GM19372 (cell line): Measurements from ENCODE around the gene IRAK3.
"Not testable (repeated sequence)": the region's sequence is repeated elsewhere in the genome, so short reads cannot be mapped to it uniquely, and the experiment has no call there.

Experiments used
- ATAC-seq: cut with Tn5 transposase; IDR thresholded peaks from one replicate; pipeline ENCODE4 v1.9.1; 2021; ENCODE audit warnings: mild to moderate bottlenecking, low read depth, moderate library complexity; ENCODE audit not compliant: unreplicated experiment

The IRAK3 gene

DNA sequence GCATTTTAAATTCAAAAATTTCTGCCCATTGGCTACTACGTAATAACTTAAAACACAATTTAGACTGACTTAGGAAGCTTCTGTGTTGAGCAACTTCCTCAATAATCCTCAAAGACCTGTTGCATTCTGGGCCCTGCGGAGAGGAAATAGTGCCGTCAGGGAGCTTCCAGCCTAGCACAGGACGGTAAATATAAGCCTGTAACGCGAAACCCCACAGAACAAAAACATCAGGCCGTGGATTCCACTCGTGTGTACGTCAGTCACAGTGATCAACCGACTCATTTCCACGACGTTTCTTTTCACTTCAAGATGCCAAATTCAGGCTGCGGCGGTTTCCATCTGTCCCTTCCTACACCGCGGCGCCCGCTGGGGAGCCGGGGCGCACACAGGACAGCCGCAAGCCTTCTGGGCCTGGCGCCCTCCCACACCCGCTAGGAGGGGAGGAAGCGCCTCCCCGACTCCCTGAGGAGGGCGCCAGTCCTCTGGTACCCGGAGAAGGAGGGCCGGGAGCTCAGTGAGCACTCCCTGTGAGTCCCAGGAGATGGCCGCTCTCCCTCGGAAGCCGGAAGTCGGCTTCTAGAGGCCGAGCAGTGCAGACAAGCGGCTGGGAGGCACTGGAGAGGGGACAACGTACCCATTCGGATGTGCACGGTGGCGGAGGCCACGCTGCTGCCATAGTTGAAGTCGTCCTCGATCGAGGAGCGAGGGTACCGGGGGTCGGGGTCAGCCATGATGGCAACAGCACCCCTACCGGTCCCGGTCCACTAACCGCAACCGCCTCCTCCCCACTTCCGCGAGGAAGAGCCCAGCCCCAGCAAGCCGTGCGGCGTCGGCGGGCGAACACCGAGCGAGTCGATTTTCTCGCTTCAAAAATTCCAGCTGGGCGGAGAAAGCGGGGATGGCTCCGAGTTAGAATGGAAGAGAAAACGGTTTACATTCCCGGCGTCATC, 19.5 kb upstream of the IRAK3 start, which contains the start of gene TMBIM4:
Gene TMBIM4, minus strand, starts transcription at position 776 of the 950 bp plus-strand sequence. Its CDS starts 45 bp downstream, at position 731.
- peak; percentile 78 for ATAC-seq

DNA sequence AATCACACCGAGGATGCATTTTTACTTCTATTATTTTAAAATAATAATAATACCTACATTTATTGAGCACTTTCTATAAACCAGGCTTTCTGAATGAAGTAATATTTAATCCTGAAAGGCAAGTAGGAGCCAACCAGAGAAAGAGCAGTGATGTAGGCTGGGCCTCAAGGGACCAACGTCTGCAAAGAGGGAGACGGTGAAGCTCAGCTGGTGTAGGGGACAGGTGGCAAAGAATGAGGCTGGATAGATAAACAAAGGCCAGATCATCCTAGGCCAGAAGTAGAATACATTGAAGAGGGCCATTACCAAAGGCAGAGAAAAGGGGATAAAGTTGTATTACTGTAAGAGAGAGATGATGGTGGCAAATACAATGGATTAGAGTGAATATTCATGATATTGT, 18.4 kb upstream of the IRAK3 start:
- ATAC-seq: no peak

DNA sequence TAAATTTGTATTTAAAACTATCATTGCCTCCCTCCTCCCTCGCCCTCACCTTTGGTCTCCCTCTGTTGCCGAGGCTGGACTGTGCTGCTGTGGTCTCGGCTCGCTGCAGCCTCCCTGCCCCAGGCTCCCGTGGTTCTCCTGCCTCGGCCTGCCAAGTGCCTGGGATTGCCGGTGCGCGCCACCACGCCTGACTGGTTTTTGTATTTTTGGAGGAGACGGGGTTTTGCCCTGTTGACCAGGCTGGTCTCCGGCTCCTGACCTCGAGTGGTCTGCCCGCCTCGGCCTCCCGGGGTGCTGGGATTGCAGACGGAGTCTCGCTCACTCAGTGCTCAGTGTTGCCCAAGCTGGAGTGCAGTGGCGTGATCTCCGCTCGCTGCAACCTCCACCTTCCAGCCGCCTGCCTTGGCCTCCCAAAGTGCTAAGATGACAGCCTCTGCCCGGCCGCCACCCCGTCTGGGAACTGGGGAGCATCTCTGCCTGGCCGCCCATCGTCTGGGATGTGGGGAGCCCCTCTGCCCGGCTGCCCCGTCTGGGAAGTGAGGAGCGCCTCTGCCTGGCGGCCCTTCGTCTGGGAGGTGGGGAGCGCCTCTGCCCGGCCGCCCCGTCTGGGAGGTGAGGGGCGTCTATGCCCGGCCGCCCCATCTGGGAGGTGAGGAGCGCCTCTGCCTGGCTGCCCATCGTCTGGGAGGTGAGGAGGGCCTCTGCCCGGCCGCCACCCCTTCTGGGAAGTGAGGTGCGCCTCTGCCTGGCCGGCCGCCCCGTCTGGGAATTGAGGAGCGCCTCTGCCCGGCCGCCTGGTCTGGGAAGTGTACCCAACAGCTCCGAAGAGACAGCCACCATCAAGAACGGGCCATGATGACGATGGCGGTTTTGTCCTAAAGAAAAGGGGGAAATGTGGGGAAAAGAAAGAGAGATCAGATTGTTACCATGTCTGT, 14.4 kb upstream of the IRAK3 start:
- ATAC-seq: not testable (repeated sequence)

DNA sequence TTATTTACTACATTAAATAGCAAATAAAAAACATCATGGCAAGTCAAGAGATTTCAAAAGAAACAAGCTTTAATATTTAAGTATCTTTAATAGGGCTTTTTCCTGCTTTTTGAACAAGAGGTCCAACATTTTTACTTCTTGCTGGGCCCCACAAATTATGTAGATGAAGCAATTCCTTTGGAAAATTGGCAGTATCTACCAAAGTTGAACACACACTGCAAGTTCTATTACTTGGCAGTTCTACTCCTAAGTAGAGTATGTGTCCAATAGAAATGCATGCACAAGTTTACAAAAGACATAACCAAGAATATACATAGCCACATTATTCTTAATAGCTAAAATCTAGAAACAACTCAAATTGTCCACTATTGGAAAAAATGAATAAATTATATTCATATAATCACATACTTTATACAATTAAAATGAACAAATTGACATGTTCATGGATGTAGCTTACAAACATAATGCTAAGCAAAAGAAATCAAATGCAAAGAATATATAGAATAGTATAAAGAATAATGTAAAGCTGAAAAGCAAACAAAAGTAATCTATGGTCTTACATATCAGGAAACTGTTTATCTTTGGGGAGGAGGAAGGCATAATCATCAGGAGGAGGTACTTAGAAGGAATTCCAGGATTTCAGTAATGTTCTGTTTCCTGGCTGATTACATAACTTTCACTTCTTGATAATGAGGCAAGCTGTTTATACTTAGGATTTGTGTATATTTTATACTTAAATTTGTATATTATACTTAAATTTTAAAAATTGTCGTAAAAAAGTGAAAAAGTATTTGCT, 12.7 kb upstream of the IRAK3 start:
- no peak for ATAC-seq

DNA sequence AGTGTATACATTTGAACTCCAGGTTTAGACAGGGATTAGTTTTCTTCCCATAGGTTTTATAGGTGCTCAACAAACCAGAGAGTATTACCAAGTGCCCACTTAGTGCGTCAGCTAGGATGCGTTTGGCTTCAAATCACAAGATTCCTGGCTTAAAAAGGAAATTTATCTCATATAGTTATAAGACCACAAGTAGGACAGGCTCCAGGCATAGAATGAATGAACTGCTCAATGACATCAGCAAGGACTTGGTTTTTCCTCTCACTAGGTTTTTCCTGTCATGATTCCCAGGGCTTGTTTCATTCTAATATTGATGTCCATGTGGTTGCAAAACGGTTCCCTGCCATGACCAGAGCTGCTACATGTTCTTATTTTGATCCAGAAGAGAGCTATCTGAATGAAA, 6.1 kb upstream of the IRAK3 start:
- no peak for ATAC-seq

DNA sequence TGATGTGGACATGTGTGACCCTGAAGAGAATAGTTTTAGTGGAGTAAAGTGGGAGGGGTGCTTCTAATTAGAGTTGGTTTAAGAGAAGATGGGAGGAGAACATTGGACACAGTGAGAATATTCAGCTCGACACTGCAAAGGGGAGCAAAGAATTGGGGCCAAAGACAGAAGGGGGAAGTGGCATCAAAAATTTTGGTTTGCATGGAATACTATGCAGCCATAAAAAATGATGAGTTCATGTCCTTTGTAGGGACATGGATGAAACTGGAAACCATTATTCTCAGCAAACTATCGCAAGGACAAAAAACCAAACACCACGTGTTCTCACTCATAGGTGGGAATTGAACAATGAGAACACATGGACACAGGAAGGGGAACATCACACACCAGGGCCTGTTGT, 4.2 kb upstream of the IRAK3 start:
- ATAC-seq: not testable (repeated sequence)

DNA sequence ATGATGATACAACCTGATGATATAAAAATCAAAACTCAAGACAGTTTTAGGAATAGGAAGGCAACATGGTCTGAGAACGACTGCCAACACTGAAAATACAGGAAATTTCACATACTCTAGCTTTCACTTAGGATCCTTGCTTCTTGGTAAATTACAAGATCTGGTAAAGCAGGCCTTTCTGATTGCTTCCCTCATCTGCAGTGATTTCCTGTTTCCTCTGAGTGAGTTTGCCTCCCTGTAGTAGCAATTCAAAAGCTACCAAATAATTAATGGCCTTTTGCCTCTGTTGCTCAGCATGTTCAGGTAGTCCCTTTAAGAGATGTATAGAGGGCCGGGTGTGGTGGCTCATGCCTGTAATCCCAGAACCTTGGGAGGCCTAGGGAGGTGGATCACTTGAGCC, 2.0 kb upstream of the IRAK3 start:
- ATAC-seq: no peak

DNA sequence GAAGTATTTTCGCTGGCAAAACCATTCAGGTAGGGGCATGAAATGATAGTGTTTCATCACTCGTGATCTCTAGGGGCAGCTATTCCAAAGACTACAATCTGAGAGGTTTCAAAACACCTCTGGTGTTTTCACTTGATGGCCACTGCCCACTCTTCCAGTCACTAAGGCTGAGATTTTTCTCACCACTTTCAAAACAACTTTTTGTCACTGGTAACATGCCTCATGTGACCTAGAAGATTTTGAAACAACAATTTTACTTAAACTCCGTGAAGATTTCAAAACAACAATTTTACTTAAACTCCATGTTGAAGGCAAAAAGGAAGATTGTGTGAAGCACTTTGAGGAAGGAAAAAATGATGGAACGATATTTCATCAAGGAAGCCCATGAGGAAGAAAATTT, 1.2 kb upstream of the IRAK3 start:
- no peak for ATAC-seq

DNA sequence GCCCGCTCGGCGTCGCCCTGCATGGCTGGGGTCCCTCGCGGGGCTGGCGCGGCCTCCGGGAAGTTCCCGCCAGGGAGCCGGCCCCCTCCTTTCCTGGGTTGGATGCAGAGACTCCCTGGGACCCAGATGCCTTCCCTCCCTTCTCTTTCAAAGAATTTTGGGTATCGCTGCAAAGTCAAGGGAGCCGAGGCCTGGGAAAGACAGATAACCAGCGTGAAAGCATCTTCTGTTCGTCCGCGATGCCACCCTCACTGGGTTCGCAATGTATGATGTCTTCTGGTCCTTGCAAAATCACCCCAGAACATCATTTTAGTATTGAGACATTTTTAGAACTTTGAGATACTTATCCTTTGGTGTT, 451 bp downstream of the IRAK3 start:
- ATAC-seq: no peak

DNA sequence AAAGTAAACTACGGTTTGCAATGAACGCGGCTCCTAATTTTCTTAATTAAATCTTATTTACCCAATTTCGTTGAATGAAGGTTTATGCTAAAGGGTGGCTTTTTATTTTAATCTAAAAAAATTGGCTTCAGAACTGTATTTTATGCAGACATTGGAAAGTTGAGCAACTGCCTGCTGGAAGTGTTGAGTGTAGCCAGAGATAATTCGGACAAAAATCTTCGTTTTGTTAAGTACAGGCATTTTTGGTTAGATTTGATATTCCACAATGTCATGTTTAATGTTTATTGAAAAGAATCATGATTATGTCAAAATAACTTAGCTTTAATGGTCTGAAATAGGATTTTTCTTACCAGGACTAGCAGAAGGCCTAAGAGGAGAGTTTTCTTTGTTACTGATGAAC, 875 bp downstream of the IRAK3 start:
- no peak for ATAC-seq

DNA sequence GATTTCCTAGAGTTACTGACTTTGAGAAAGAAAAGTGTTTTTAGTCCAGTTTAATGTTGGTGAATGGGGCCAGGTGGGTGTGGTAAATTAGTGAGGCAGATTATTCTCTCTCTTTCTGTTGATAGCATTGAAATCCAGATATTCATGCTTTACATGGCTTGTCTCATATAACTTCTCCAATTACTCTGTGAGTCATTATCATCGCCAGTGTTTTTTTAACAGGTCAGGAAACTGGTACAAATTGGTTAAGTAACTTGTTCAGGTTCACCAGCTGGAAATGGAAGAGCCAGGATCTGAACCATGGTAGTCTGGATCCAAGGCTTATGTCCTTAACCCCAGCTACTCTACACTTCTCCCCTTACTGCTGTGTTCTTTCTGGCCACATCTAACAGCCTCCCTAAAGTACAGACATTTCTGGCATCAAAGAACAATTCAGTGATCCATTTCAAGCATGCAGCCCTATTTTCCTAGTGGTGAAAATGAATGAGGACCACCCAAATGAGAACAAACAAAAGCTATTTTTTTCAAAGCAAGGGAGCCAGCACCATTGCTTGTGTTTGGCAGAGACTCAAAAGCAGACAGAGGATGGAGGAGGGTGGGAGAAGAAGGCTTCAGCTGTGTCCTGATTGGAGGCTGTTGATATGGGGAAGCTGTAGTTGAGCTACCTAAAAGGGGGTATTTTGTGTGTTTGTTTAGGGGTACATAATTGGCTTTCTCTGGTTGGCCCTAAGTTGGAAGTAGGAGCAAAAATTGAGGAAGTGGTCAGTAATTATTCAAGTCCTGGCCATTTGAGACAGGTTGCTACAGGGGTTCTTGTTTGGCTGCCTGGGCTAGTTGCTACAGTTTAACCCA, 1.7 kb downstream of the IRAK3 start:
- peak; percentile 33 for ATAC-seq

DNA sequence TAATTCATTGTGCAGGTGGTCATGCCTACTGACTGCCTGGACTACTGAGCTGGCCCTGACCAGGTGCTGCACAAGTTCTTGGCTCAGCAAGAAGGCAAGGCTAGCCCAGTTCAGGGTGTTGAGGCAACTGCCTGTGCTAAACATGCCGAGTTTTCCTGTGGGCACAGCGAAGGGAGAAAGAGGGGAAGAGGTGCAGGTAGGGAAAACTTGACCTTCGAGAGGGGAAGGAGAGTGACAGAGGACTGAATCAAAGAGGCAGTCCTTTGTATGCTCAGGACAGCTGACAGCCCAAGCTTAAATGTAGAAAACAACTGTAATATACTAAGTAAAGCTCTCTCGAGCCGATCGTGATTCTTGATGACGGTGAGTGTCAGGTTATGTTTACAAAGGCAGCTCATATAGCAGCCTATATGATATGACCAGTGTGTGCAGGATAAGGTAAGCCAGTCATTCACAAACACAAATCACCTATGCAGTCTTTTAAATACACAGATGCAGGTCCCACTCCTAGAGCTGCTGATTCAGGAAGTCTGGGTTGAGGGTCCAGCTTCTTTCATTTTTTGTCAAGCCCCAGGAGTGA, 2.6 kb downstream of the IRAK3 start:
- ATAC-seq: no peak

DNA sequence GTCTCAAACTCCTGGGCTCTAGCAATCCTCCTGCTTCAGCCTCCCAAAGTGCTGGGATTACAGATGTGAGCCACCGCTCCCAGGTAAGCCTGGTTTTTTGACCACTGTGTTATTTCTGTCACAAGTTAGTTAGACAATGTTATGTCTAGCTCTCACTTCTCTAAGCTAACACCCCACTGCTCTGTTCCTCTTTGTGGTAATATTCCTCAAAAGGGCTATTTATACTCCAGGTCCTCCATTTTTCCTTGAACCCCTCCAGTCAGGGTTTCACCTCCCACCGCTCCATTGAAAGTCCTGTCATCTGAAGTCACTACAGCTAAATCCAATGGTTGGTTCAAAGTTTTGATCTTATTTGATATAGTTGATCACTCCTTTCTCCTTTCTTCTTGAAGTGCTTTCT, 5.1 kb downstream of the IRAK3 start:
- no peak for ATAC-seq

DNA sequence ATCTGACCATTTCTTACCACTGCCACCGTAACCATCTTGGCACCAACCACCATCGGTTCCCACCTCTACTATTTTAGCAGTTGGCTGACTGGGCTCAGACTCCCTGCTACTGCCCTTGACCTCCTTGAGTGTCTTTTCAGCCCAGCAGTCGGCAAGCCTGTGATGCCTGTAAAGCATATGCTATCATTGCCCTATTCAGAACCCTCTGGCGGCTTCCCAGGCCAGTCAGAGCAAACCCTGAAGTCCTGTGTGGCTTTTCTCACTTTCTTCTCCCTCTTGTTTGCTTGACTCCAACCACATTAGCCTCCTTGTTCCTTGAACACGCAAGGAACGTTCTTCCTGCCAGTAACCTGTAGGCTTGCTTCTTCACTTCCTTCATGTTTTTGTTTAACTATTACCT, 6.2 kb downstream of the IRAK3 start:
- ATAC-seq: no peak

DNA sequence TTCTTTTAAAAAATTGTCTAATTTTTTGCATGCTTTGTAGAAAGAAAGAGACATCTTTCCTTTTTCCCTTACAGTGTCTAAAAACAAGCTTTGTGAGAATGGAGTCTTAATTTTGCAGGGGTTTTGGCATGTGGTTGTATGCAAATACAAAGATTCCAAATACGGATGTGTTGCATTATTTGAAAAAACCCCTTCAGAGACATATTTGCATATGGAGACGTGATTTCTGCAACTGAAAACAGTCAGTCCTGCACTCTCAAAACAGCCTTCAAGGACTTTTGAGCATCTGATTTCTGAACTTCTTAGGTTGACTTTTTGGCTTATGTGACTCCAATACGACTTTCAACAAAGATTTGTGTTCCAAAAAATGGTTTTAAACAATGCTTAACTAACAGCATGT, 7.8 kb downstream of the IRAK3 start:
- ATAC-seq: peak; percentile 93

DNA sequence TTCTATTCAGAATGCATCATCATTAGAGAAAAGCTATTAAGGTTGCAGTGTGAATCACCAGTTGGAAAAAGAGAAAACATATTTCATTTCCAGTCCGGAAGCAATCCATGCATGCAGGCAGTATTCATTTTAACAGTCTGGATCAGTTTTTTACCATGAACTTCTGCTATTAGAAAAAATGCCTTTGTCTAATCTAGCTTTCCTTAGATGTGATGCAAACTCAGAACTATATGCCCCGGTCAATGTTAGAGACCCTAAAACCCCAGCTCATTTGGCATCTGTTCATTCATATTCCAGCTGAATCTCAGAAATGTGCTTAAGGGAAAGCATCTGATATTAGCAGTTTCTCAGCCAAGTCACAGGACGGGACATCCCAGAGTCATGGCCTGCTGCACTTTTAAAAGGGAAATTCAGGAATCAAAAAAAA, 8.5 kb downstream of the IRAK3 start:
- no peak for ATAC-seq

DNA sequence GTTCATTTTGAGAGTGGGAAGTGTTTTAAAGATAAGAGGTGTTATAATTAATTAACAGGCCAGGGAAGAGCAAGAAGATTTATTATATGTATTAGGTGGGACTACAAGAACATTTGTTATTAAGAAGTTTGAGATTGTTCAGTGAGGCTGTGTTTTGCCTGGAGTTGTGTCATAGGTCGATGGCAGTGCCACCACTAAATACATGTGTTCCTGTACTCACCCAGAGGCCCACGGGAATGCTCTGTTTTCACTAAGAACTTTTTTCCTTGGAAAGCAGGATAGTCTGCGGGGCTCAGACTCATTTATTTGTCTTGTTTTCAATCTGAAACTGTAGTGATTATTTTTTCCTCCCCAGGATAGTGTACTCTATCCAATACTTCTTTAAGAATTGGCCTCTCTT, 10.1 kb downstream of the IRAK3 start:
- ATAC-seq: no peak

DNA sequence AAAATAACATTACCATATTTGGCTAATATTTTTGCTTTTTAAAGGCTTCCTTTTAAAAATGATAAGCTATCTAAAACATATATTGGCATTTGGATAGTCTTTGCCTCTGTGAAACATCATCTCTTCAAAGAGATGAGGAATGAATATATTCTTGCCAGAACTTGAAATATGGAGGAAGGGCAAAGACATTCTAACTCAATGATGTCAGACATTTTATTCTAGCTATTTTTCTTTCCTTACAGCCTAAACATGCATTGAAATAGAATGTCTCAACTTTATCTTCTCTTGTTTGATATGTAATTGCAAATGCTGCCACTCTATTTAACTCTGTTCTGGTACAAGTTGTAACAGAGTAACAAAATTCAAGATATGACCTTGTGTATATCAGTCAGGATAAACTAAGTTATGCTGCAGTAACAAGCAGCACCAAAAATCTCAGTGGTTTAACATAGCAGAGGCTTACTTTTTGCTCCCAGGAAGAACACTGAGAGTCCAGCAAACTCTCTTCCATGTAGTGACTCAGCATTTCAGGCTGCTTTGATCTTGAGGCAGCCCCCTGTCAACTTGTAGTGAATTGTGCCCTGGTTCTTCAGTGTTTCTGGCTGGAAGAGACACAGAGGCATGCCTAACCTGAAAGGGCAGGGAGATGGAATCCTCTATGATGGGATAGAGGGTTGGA, 11.0 kb downstream of the IRAK3 start:
- no peak for ATAC-seq

DNA sequence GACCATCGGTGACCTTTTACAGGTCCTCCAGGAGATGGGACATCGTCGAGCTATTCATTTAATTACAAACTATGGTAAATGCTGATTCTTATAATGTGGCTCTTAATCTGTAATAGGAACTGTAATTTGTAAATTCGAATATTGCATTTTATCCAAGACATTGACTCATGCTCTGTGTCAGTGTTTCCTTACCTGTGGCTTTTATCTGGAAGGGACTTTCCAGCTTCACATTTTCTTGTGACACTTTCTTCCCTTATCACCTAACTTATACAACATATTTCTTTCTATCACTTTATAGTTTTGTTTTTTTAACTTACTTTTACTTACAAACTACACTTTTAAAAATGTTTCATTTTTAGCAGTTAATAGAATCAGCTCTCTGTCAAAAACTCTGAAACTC, 14.8 kb downstream of the IRAK3 start:
- ATAC-seq: no peak
